PC-3 (cell line): ENCODE measurements around the gene HS2ST1. TPM values are rescaled to one million over a fixed set of nuclear protein-coding genes. Genes with fewer than 3 reads are reported as not detected.

Experiments
- ATAC-seq: fragments of 200-7000 bp; cut with Tn5 transposase; 2 replicates; pipeline ENCODE4 v1.9.1; 2020; ENCODE audit warnings: mild to moderate bottlenecking, moderate library complexity
- BruUV-seq: library from RNA; stranded (reverse); fragments of 400-500 nt; replicated peaks from 2 replicates; lab custom pipeline; 2021; lab: Mats Ljungman, UMichigan
- CTCF ChIA-PET: fragments of 300-600 bp; sonication (Branson Sonifier 250); formaldehyde crosslinking; loops from one replicate; lab custom pipeline; 2022; ENCODE audit warnings: antibody characterized with exemption; lab: Charles Lee
- POLR2A ChIA-PET: fragments of 300-600 bp; sonication (Branson Sonifier 250); formaldehyde crosslinking; loops from one replicate; lab custom pipeline; 2022; ENCODE audit warnings: antibody characterized with exemption; ENCODE audit not compliant: unreplicated experiment; lab: Charles Lee
- DNase-seq: peaks from one replicate; pipeline ENCODE4 v3.0.0-alpha.2; 2015
- H2AFZ ChIP-seq: fragments of 300-600 bp; sonication (generic); 2 replicates; pipeline ENCODE4 v1.6.0; 2016; ENCODE audit warnings: antibody characterized with exemption, low read length
- H3F3A ChIP-seq: fragments of 300-600 bp; sonication (generic); one replicate; pipeline ENCODE4 v1.6.0; 2017; ENCODE audit warnings: antibody characterized with exemption, low read length, control low read depth, mild to moderate bottlenecking; ENCODE audit not compliant: unreplicated experiment
- H3K27ac ChIP-seq: fragments of 300-600 bp; sonication (generic); 2 replicates; pipeline ENCODE4 v1.5.1; 2016; ENCODE audit warnings: mild to moderate bottlenecking, low read length
- H3K27me3 ChIP-seq: fragments of 300-600 bp; sonication (generic); 2 replicates; pipeline ENCODE4 v1.6.1; 2016; ENCODE audit warnings: low read length, mixed read lengths
- H3K36me3 ChIP-seq: fragments of 300-600 bp; sonication (generic); 2 replicates; pipeline ENCODE4 v1.6.1; 2016; ENCODE audit warnings: low read depth, mixed run types, low read length, mixed read lengths
- H3K4me1 ChIP-seq: fragments of 300-600 bp; sonication (generic); 2 replicates; pipeline ENCODE4 v1.5.1; 2016; ENCODE audit warnings: low read length; ENCODE audit not compliant: insufficient read depth
- H3K4me2 ChIP-seq: fragments of 300-600 bp; sonication (generic); 2 replicates; pipeline ENCODE4 v1.6.0; 2016; ENCODE audit warnings: low read length
- H3K4me3 ChIP-seq: fragments of 300-600 bp; sonication (generic); 2 replicates; pipeline ENCODE4 v1.5.1; 2016; ENCODE audit warnings: mild to moderate bottlenecking, low read length, mixed read lengths
- H3K79me2 ChIP-seq: fragments of 300-600 bp; sonication (generic); 2 replicates; pipeline ENCODE4 v1.6.1; 2017; ENCODE audit warnings: low read length, mixed read lengths
- H3K9ac ChIP-seq: fragments of 300-600 bp; sonication (generic); 2 replicates; pipeline ENCODE4 v1.6.0; 2016; ENCODE audit warnings: mild to moderate bottlenecking, low read length
- H3K9me2 ChIP-seq: fragments of 300-600 bp; sonication (generic); replicated peaks from 2 replicates; pipeline ENCODE4 v1.6.1; 2016; ENCODE audit warnings: mixed run types, low read length, mixed read lengths
- H3K9me3 ChIP-seq: fragments of 300-600 bp; sonication (generic); 2 replicates; pipeline ENCODE4 v1.6.1; 2016; ENCODE audit warnings: low read length, mixed read lengths
- H4K20me1 ChIP-seq: fragments of 300-600 bp; sonication (generic); 2 replicates; pipeline ENCODE4 v1.6.1; 2016; ENCODE audit warnings: low read length, mixed read lengths
- EZH2 ChIP-seq: fragments of 300-600 bp; sonication (generic); IDR thresholded peaks from one replicate; pipeline ENCODE4 v1.6.1; 2017; ENCODE audit warnings: antibody characterized with exemption, mild to moderate bottlenecking, low read length; ENCODE audit not compliant: unreplicated experiment
- EZH2phosphoT487 ChIP-seq: fragments of 300-600 bp; sonication (generic); IDR thresholded peaks from 2 replicates; pipeline ENCODE4 v1.6.1; 2018; ENCODE audit warnings: mild to moderate bottlenecking, antibody characterized with exemption, low read length, borderline replicate concordance
- intact Hi-C: fragments of 100-400 bp; cut with micrococcal nuclease; formaldehyde crosslinking; loops from 2 replicates; pipeline ENCODE4 v1.9.0; 2023
- total RNA-seq: library from RNA; depleted of rRNA; stranded (reverse); fragments of >200 nt; gene quantifications from 2 replicates; pipeline ENCODE4 v1.2.3, GENCODE V29; 2014
- TF ChIP-seq, protein P1 (sequence below): fragments of 300-600 bp; sonication (generic); conservative IDR thresholded peaks from 2 replicates; pipeline ENCODE4 v1.5.1; 2017; ENCODE audit warnings: antibody characterized with exemption, low read depth, mild to moderate bottlenecking, low read length

HS2ST1 gene
- total RNA-seq, 1 experiment from 2014 or later, result 15.3 TPM

DNA sequence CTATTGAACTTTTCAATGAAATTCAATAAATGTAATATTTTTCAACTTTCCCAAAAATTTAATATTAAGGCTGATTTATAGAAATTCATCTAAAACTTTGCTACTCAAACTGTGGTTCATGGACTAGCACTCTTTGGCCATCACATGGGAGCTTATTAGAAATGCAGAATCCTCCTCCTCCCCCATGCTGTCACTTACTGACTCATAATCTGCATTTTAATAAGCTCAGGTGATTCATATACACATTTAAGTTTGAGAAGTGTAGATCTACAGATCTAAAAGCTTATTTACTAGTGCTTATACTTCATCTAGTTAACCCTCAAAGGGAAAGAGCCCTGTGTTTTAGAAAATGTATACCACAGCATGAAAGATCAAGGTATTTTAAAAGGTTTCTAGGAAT lies 84.3 kb downstream of the HS2ST1 start:
- H3K4me1 ChIP-seq, result peaks cover 9% of the 10 kb centered on the region
- BruUV-seq, result no TSS peak
- H4K20me1 ChIP-seq, result no peaks in the 10 kb centered on the region
- ChIA-PET CTCF (interaction anchor here (0.6 kb wide), 1 partner anchor 33 kb away, joined by 5 read pairs; no protein-coding TSS in a partner anchor), POLR2A (no interaction called here)
- H3K4me2 ChIP-seq, result no peak overlapping the region
- H2AFZ ChIP-seq, result no peak overlapping the region
- no peaks in the 10 kb centered on the region for H3K79me2 ChIP-seq
- no peaks in the 10 kb centered on the region for H3K36me3 ChIP-seq
- H3K9me3 ChIP-seq, result no peaks in the 10 kb centered on the region
- TF ChIP-seq EZH2 (no peak), EZH2phosphoT487 (no peak)
- TF ChIP-seq, protein P1, sequence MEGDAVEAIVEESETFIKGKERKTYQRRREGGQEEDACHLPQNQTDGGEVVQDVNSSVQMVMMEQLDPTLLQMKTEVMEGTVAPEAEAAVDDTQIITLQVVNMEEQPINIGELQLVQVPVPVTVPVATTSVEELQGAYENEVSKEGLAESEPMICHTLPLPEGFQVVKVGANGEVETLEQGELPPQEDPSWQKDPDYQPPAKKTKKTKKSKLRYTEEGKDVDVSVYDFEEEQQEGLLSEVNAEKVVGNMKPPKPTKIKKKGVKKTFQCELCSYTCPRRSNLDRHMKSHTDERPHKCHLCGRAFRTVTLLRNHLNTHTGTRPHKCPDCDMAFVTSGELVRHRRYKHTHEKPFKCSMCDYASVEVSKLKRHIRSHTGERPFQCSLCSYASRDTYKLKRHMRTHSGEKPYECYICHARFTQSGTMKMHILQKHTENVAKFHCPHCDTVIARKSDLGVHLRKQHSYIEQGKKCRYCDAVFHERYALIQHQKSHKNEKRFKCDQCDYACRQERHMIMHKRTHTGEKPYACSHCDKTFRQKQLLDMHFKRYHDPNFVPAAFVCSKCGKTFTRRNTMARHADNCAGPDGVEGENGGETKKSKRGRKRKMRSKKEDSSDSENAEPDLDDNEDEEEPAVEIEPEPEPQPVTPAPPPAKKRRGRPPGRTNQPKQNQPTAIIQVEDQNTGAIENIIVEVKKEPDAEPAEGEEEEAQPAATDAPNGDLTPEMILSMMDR, result no peak
- no peaks in the 10 kb centered on the region for H3K9me2 ChIP-seq
- no peak for ATAC-seq
- intact Hi-C loops, result loop anchor here (10.0 kb wide), 1 partner anchor 56 kb away; no protein-coding TSS in a partner anchor
- H3K9ac ChIP-seq, result no peak overlapping the region
- no peak overlapping the region for H3K27ac ChIP-seq
- no peak for DNase-seq
- H3K27me3 ChIP-seq, result no peaks in the 10 kb centered on the region
- no peaks in the 10 kb centered on the region for H3F3A ChIP-seq
- no peak overlapping the region for H3K4me3 ChIP-seq

DNA sequence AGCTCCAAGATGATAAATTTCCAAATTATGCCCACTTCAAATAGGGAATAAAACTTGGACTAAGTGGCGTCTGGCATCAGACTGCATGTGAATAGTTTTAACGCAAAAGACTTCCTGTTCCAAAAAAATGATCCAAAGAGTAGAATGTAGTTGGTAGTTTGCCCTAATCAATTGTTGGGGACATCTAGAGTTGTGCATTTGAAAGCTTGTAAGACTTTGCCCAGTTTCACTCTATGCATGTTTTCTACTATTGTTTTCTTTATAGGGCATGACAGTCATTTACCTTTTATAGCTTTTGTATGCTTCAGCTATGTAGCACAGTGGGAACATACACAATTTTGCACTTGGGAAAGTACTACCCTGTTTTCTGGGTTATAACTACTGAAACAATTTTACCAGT lies 86.0 kb downstream of the HS2ST1 start:
- POLR2A ChIA-PET, result no interaction called here
- CTCF ChIA-PET, result no interaction called here

DNA sequence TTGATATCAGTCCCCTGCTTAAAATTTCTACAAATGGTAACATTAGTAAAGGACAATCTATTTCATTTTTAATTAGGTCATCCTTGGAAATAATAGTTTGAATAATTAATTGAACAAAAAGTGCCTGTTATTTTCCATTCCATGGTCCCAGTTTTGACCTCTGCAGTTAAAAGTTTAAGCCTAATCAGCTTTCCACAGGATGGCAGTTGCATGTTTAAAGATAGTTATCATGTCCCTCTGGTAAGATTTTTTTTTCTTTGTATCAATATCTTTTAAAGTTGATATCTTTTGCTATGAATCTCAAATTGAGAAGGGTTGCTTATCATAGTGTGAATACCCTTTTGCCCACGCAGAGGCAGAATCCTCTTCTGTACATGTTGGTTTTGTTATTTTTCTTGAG lies 90.4 kb downstream of the HS2ST1 start:
- BruUV-seq, result no TSS peak
- Histone ChIP-seq H3K4me3 (no peak overlapping the region), H3K9me3 (no peaks in the 10 kb centered on the region)

More for the DNA sequence above, 86.0 kb downstream of the HS2ST1 start:
- DNase-seq, result no peak
- H3K27me3 ChIP-seq, result no peaks in the 10 kb centered on the region
- no peak overlapping the region for H3K27ac ChIP-seq
- no peaks in the 10 kb centered on the region for H3K36me3 ChIP-seq
- intact Hi-C loops, result no loop called here
- H3K4me1 ChIP-seq, result peaks cover 6% of the 10 kb centered on the region; the same call in 1 of the 2 replicates
- no peak overlapping the region for H3K4me3 ChIP-seq
- no peaks in the 10 kb centered on the region for H3K9me2 ChIP-seq
- H3K9ac ChIP-seq, result no peak overlapping the region
- no peaks in the 10 kb centered on the region for H3F3A ChIP-seq
- H3K4me2 ChIP-seq, result no peak overlapping the region
- TF ChIP-seq EZH2phosphoT487 (no peak), EZH2 (no peak)
- TF ChIP-seq, protein P1, result no peak
- H2AFZ ChIP-seq, result no peak overlapping the region
- no TSS peak for BruUV-seq
- no peaks in the 10 kb centered on the region for H4K20me1 ChIP-seq
- no peaks in the 10 kb centered on the region for H3K79me2 ChIP-seq
- H3K9me3 ChIP-seq, result no peaks in the 10 kb centered on the region
- no peak for ATAC-seq

More for the DNA sequence above, 90.4 kb downstream of the HS2ST1 start:
- no peak for DNase-seq
- Histone ChIP-seq H3K27me3 (no peaks in the 10 kb centered on the region), H3F3A (no peaks in the 10 kb centered on the region), H3K4me1 (no peaks in the 10 kb centered on the region), H3K9me2 (no peaks in the 10 kb centered on the region), H2AFZ (no peak overlapping the region), H3K36me3 (no peaks in the 10 kb centered on the region), H3K27ac (no peak overlapping the region), H3K79me2 (no peaks in the 10 kb centered on the region), H4K20me1 (no peaks in the 10 kb centered on the region), H3K4me2 (no peak overlapping the region), H3K9ac (no peak overlapping the region)
- intact Hi-C loops, result no loop called here
- TF ChIP-seq, protein P1, result no peak
- no peak for TF ChIP-seq EZH2phosphoT487
- TF ChIP-seq EZH2, result no peak
- ChIA-PET CTCF (no interaction called here), POLR2A (no interaction called here)
- no peak for ATAC-seq
